ENCODE results near the gene YEATS2. TPM values are rescaled to one million over a fixed set of nuclear protein-coding genes. Genes with fewer than 3 reads are reported as not detected.

YEATS2 gene
- total and polyA plus RNA-seq, 2 of the 4 experiments (the other 2 are of a cell fraction) = 30.1 to 43.0 TPM

GRCh38 chr3:183733553-183733952 lies 36.0 kb downstream of the YEATS2 start:
- in situ Hi-C loops (cut with MboI; ENCODE audit: low sequenced_read_pairs) (no loop called here), dilution Hi-C loops (cut with HindIII; ENCODE audit: low sequenced_read_pairs, unreplicated experiment) (no loop called here), intact Hi-C loops (cut with micrococcal nuclease) (no loop called here)
- Histone ChIP-seq H3K27me3 (ENCODE audit: control insufficient read depth, insufficient read depth, low read length) (no peaks in the 10 kb centered on the region), H2BK20ac (ENCODE audit: low read depth, low read length) (no peak overlapping the region), H3K4ac (ENCODE audit: low read depth, low read length) (no peak overlapping the region), H2AFZ (replicated peaks; ENCODE audit: low read length, poor library complexity) (no peak overlapping the region), H4K20me1 (ENCODE audit: insufficient read depth, low read length) (peaks cover 9% of the 10 kb centered on the region; the same call in 1 of the 2 replicates), H4K8ac (ENCODE audit: low read depth in 2 of 2, low read length in 2 of 2) (no peak overlapping the region), H2BK15ac (ENCODE audit: low read depth, low read length) (no peak overlapping the region), H3K36me3 (ENCODE audit: control insufficient read depth, insufficient read depth, low read length) (peaks cover 39% of the 10 kb centered on the region), H4K91ac (ENCODE audit: insufficient read depth, low read depth, low read length) (no peak overlapping the region), H3K9me3 (ENCODE audit: control insufficient read depth, insufficient read depth, low read length) (no peaks in the 10 kb centered on the region), H3K4me3 (ENCODE audit: insufficient read depth, low read depth, low read length) (no peak overlapping the region), H3K56ac (ENCODE audit: extremely low read depth, insufficient read depth, low read length) (no peak overlapping the region), H2BK120ac (ENCODE audit: low read depth, low read length) (no peak overlapping the region), H3K4me1 (ENCODE audit: control insufficient read depth, insufficient read depth, low read length) (peaks cover 9% of the 10 kb centered on the region), H3K23ac (ENCODE audit: low read depth, low read length) (no peak overlapping the region), H3K79me1 (ENCODE audit: low read depth in 1 of 2, low read length in 2 of 2) (peaks cover 3 to 37% of the 10 kb centered on the region in 2 experiments; a peak in 3 of 4 replicates), H2AK9ac (replicated peaks; ENCODE audit: low read depth, low read length, poor library complexity) (no peak overlapping the region), H3K9ac (ENCODE audit: low read depth, low read length) (no peak overlapping the region), H2AK5ac (ENCODE audit: low read depth, low read length) (no peak overlapping the region), H3K4me2 (ENCODE audit: low read depth, low read length) (no peak overlapping the region), H3K9me1 (ENCODE audit: insufficient read depth, low read length) (peaks cover 4% of the 10 kb centered on the region), H3K18ac (ENCODE audit: low read depth, low read length) (no peak overlapping the region), H3K27ac (ENCODE audit: insufficient read depth, low read length) (no peak overlapping the region), H3K14ac (replicated peaks; ENCODE audit: low read depth, low read length) (no peak overlapping the region), H4K5ac (ENCODE audit: low read depth, low read length) (no peak overlapping the region), H2BK5ac (ENCODE audit: low read depth, low read length, poor library complexity, severe bottlenecking) (no peak overlapping the region)
- no peak for ATAC-seq (ENCODE audit: low read depth)
- 80% methylated on average over 1 of the region's 7 CpGs; no CpG with 5 or more reads in 1 of the 2 experiments for WGBS, 2 experiments (ENCODE audit: extremely low coverage in 2 of 2, insufficient read length in 1 of 2)
- CTCF ChIA-PET = no interaction called here
- DNase-seq = no peak
- no TSS peak for BruUV-seq (replicated peaks)
- TF ChIP-seq CTCF (conservative IDR thresholded peaks at IDR 0.05; ENCODE audit: low read depth, low read length) = no peak
- no peak for TF ChIP-seq CHD1 (IDR thresholded peaks at IDR 0.05; ENCODE audit: low read depth, low read length)
- no peak for TF ChIP-seq MAZ (IDR thresholded peaks at IDR 0.05; ENCODE audit: borderline replicate concordance, low read depth, low read length)
- no peak for TF ChIP-seq NFE2L2 (IDR thresholded peaks at IDR 0.05; ENCODE audit: low read depth, low read length)
- TF ChIP-seq FOS (IDR thresholded peaks at IDR 0.05; ENCODE audit: low read depth, low read length) = no peak
- TF ChIP-seq CEBPB (IDR thresholded peaks at IDR 0.05; ENCODE audit: low read depth, low read length) = no peak
- no peak for TF ChIP-seq ELK1 (IDR thresholded peaks at IDR 0.05; ENCODE audit: borderline replicate concordance, low read depth, low read length)
- TF ChIP-seq BHLHE40 (IDR thresholded peaks at IDR 0.05; ENCODE audit: low read depth, low read length) = no peak
- no peak for TF ChIP-seq RFX5 (IDR thresholded peaks at IDR 0.05; ENCODE audit: low read depth, low read length)
- no peak for TF ChIP-seq POLR2A (IDR thresholded peaks at IDR 0.05; ENCODE audit: low read depth, low read length)
- no peak for TF ChIP-seq MXI1 (IDR thresholded peaks at IDR 0.05; ENCODE audit: borderline replicate concordance, low read depth, low read length)
- TF ChIP-seq USF2 (IDR thresholded peaks at IDR 0.05; ENCODE audit: low read depth, low read length) = no peak
- TF ChIP-seq RAD21 (IDR thresholded peaks at IDR 0.05; ENCODE audit: low read length) = no peak
- TF ChIP-seq RCOR1 (IDR thresholded peaks at IDR 0.05; ENCODE audit: insufficient replicate concordance, low read length) = no peak
- TF ChIP-seq SMC3 (IDR thresholded peaks at IDR 0.05; ENCODE audit: low read depth, low read length) = no peak
- TF ChIP-seq MAFK (IDR thresholded peaks at IDR 0.05; ENCODE audit: low read depth, low read length) = no peak
- POLR2A ChIA-PET (ENCODE audit: unreplicated experiment) = no interaction called here

Data from IMR-90 (cell line).